ENCODE results near the gene CORO2B. TPM values are rescaled to one million over a fixed set of nuclear protein-coding genes. Genes with fewer than 3 reads are reported as not detected.
A peak's percentile ranks its signal among the peaks of the same experiment; 100 is the strongest.

CORO2B gene
- total RNA-seq, 1 donor from 2014 or later, result 82.5 TPM

- peak overlapping the region; percentile 67 for H3K27ac Mint-ChIP-seq (ENCODE audit: unreplicated experiment)
- H3K9me3 Mint-ChIP-seq (ENCODE audit: low read depth), result no peaks in the 10 kb centered on the region
- H3K27me3 Mint-ChIP-seq (ENCODE audit: low read depth), result no peaks in the 10 kb centered on the region
- no peak for TF ChIP-seq CTCF (IDR thresholded peaks at IDR 0.05)
- no peak for DNase-seq (ENCODE audit: low spot score)
- peaks cover 5% of the 10 kb centered on the region for H3K36me3 Mint-ChIP-seq (ENCODE audit: low read depth)
- H3K4me3 Mint-ChIP-seq (ENCODE audit: unreplicated experiment), result no peak overlapping the region
- H3K4me1 Mint-ChIP-seq (ENCODE audit: low read depth), result peaks cover 84% of the 10 kb centered on the region
Measured at GRCh38 chr15:68616397-68616796, 37.6 kb downstream of the CORO2B start.

DNA sequence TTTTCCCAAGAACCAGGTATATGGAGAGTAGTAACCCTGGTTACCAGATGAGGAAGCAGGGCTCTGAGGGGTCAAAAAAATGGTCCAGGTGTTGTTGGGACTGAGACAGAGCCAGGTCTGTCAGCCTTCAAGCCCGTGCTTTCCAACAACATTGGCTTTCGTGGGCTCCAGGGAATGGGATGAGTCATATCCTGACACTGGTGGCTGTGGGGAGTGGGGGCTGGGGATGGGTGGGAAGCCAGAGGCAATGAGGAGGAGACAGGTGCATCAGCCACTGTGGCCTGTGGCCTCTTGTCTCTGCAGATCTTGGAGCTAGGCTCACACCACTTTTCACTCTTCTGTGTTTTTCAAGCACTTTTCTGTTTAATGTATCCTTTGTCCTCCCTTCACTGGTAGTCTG lies 38.2 kb downstream of the CORO2B start:
- Mint-ChIP-seq H3K9me3 (ENCODE audit: low read depth) (no peaks in the 10 kb centered on the region), H3K4me1 (ENCODE audit: low read depth) (peaks cover 90% of the 10 kb centered on the region), H3K4me3 (ENCODE audit: unreplicated experiment) (no peak overlapping the region), H3K36me3 (ENCODE audit: low read depth) (peaks cover 5% of the 10 kb centered on the region), H3K27ac (ENCODE audit: unreplicated experiment) (peak overlapping the region; percentile 74), H3K27me3 (ENCODE audit: low read depth) (no peaks in the 10 kb centered on the region)
- TF ChIP-seq CTCF (IDR thresholded peaks at IDR 0.05), result no peak
- DNase-seq (ENCODE audit: low spot score), result no peak

GRCh38 chr15:68617777-68618176 lies 39.0 kb downstream of the CORO2B start:
- H3K4me1 Mint-ChIP-seq (ENCODE audit: low read depth), result peaks cover 91% of the 10 kb centered on the region
- H3K36me3 Mint-ChIP-seq (ENCODE audit: low read depth), result peaks cover 6% of the 10 kb centered on the region
- H3K27ac Mint-ChIP-seq (ENCODE audit: unreplicated experiment), result no peak overlapping the region
- no peak overlapping the region for H3K4me3 Mint-ChIP-seq (ENCODE audit: unreplicated experiment)
- no peaks in the 10 kb centered on the region for H3K27me3 Mint-ChIP-seq (ENCODE audit: low read depth)
- no peak for DNase-seq (ENCODE audit: low spot score)
- TF ChIP-seq CTCF (IDR thresholded peaks at IDR 0.05), result no peak
- no peaks in the 10 kb centered on the region for H3K9me3 Mint-ChIP-seq (ENCODE audit: low read depth)

DNA sequence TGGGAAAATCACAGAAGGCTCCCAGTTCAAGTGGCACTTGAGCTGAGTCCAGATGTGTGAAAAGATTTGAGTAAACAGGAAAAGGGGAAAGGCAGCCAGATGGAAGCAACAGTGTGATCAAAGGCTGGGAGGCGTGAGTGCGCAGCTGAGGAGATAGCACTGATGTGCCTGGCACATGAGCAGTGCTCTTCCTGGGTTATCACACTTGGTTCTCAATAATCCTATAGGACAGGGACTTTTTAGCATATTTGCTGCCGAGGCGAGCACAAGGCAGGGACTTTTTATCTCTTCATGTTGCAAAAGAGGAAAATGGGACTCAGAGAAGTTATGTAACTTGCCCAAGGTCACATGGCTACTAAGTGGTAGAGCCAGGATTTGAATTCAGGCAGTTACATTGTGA lies 39.6 kb downstream of the CORO2B start:
- DNase-seq (ENCODE audit: low spot score), result no peak
- H3K27ac Mint-ChIP-seq (ENCODE audit: unreplicated experiment), result peak overlapping the region; percentile 98
- H3K27me3 Mint-ChIP-seq (ENCODE audit: low read depth), result no peaks in the 10 kb centered on the region
- peaks cover 88% of the 10 kb centered on the region for H3K4me1 Mint-ChIP-seq (ENCODE audit: low read depth)
- no peaks in the 10 kb centered on the region for H3K9me3 Mint-ChIP-seq (ENCODE audit: low read depth)
- no peak for TF ChIP-seq CTCF (IDR thresholded peaks at IDR 0.05)
- no peak overlapping the region for H3K4me3 Mint-ChIP-seq (ENCODE audit: unreplicated experiment)
- peaks cover 6% of the 10 kb centered on the region for H3K36me3 Mint-ChIP-seq (ENCODE audit: low read depth)

GRCh38 chr15:68618908-68619698 lies 40.3 kb downstream of the CORO2B start:
- no peaks in the 10 kb centered on the region for H3K27me3 Mint-ChIP-seq (ENCODE audit: low read depth)
- peaks cover 83% of the 10 kb centered on the region for H3K4me1 Mint-ChIP-seq (ENCODE audit: low read depth)
- H3K9me3 Mint-ChIP-seq (ENCODE audit: low read depth), result no peaks in the 10 kb centered on the region
- no peak for TF ChIP-seq CTCF (IDR thresholded peaks at IDR 0.05)
- peaks cover 6% of the 10 kb centered on the region for H3K36me3 Mint-ChIP-seq (ENCODE audit: low read depth)
- H3K4me3 Mint-ChIP-seq (ENCODE audit: unreplicated experiment), result no peak overlapping the region
- no peak for DNase-seq (ENCODE audit: low spot score)
- H3K27ac Mint-ChIP-seq (ENCODE audit: unreplicated experiment), result peak overlapping the region; percentile 98
